ENCODE measurements around the gene AGFG2. TPM values are rescaled to one million over a fixed set of nuclear protein-coding genes. Genes with fewer than 3 reads are reported as not detected.

Gene AGFG2
- total RNA-seq, 1 donor from 2014 or later: 1.2 TPM

- no peaks in the 10 kb centered on the region for H3K9me3 ChIP-seq (ENCODE audit: low read depth)
- H3K79me2 ChIP-seq (ENCODE audit: low read depth): no peaks in the 10 kb centered on the region
- no peak overlapping the region for H2AFZ ChIP-seq (replicated peaks)
- H3K4me1 Mint-ChIP-seq: peaks cover 12% of the 10 kb centered on the region
- H3K4me3 Mint-ChIP-seq: no peak overlapping the region
- peaks cover 9% of the 10 kb centered on the region for H3K27me3 Mint-ChIP-seq (ENCODE audit: insufficient read depth, low read depth)
- no peak overlapping the region for H3K9ac ChIP-seq
- H3K27ac ChIP-seq: no peak overlapping the region
- H3F3A ChIP-seq (ENCODE audit: low read depth): no peaks in the 10 kb centered on the region
- no peak for DNase-seq (ENCODE audit: low spot score)
- H3K4me2 ChIP-seq: no peak overlapping the region
- H3K4me1 ChIP-seq: peaks cover under 1% of the 10 kb centered on the region
- H3K36me3 ChIP-seq: no peaks in the 10 kb centered on the region
- H3K4me3 ChIP-seq: no peak overlapping the region
- H3K27ac Mint-ChIP-seq: no peak overlapping the region
- no peaks in the 10 kb centered on the region for H4K20me1 ChIP-seq (ENCODE audit: low read depth)
- no peaks in the 10 kb centered on the region for H3K36me3 Mint-ChIP-seq
- H3K9me3 Mint-ChIP-seq: no peaks in the 10 kb centered on the region
- TF ChIP-seq EZH2phosphoT487 (IDR thresholded peaks at IDR 0.05) (no peak), EZH2 (IDR thresholded peaks at IDR 0.05) (no peak), CTCF (IDR thresholded peaks at IDR 0.05) (no peak)
- no peaks in the 10 kb centered on the region for H3K27me3 ChIP-seq
These were observed 56.2 kb downstream of the AGFG2 start for GRCh38 chr7:100595188-100595587.

GRCh38 chr7:100598425-100598824 lies 59.4 kb downstream of the AGFG2 start:
- Histone ChIP-seq H3K27ac (no peak overlapping the region), H3K9ac (no peak overlapping the region), H2AFZ (replicated peaks) (no peak overlapping the region), H4K20me1 (ENCODE audit: low read depth) (no peaks in the 10 kb centered on the region), H3K9me3 (ENCODE audit: low read depth) (no peaks in the 10 kb centered on the region), H3K4me3 (no peak overlapping the region), H3K36me3 (no peaks in the 10 kb centered on the region), H3F3A (ENCODE audit: low read depth) (peaks cover 4% of the 10 kb centered on the region), H3K4me2 (no peak overlapping the region), H3K4me1 (peaks cover 20% of the 10 kb centered on the region), H3K79me2 (ENCODE audit: low read depth) (no peaks in the 10 kb centered on the region), H3K27me3 (no peaks in the 10 kb centered on the region)
- peaks cover 24% of the 10 kb centered on the region for H3K4me1 Mint-ChIP-seq
- no peak for DNase-seq (ENCODE audit: low spot score)
- no peaks in the 10 kb centered on the region for H3K36me3 Mint-ChIP-seq
- H3K9me3 Mint-ChIP-seq: no peaks in the 10 kb centered on the region
- TF ChIP-seq EZH2phosphoT487 (IDR thresholded peaks at IDR 0.05) (no peak), CTCF (IDR thresholded peaks at IDR 0.05) (no peak), EZH2 (IDR thresholded peaks at IDR 0.05) (no peak)
- H3K4me3 Mint-ChIP-seq: no peak overlapping the region
- H3K27ac Mint-ChIP-seq: peak overlapping the region; percentile 20
- peaks cover 5% of the 10 kb centered on the region for H3K27me3 Mint-ChIP-seq (ENCODE audit: insufficient read depth, low read depth)

- Mint-ChIP-seq H3K36me3 (no peaks in the 10 kb centered on the region), H3K27ac (no peak overlapping the region), H3K4me1 (peaks cover 31% of the 10 kb centered on the region), H3K9me3 (no peaks in the 10 kb centered on the region), H3K27me3 (ENCODE audit: insufficient read depth, low read depth) (peaks cover 4% of the 10 kb centered on the region), H3K4me3 (no peak overlapping the region)
- Histone ChIP-seq H3K27me3 (peaks cover 10% of the 10 kb centered on the region), H3F3A (ENCODE audit: low read depth) (peaks cover 19% of the 10 kb centered on the region), H3K4me1 (peaks cover 24% of the 10 kb centered on the region), H3K9me3 (ENCODE audit: low read depth) (no peaks in the 10 kb centered on the region), H3K9ac (no peak overlapping the region), H3K4me3 (no peak overlapping the region), H2AFZ (replicated peaks) (no peak overlapping the region), H3K36me3 (no peaks in the 10 kb centered on the region), H3K4me2 (no peak overlapping the region), H3K79me2 (ENCODE audit: low read depth) (no peaks in the 10 kb centered on the region), H4K20me1 (ENCODE audit: low read depth) (no peaks in the 10 kb centered on the region), H3K27ac (no peak overlapping the region)
- TF ChIP-seq CTCF (IDR thresholded peaks at IDR 0.05): peak; percentile 24
- no peak for TF ChIP-seq EZH2 (IDR thresholded peaks at IDR 0.05)
- peak; percentile 11 for DNase-seq (ENCODE audit: low spot score)
These were observed 61.1 kb downstream of the AGFG2 start for GRCh38 chr7:100599911-100600729.

All from neural progenitor cell (in vitro differentiated cells).